GOT3 (cell line): ENCODE results near the gene IGF2BP3.

Source experiments
- DNase-seq: peaks from one replicate; lab custom pipeline; 2025; ENCODE audit warnings: mixed read lengths; lab: John Stamatoyannopoulos, UW

Gene IGF2BP3

GRCh38 chr7:23264916-23265458 lies 205.3 kb downstream of the IGF2BP3 start:
- no peak for DNase-seq

DNA sequence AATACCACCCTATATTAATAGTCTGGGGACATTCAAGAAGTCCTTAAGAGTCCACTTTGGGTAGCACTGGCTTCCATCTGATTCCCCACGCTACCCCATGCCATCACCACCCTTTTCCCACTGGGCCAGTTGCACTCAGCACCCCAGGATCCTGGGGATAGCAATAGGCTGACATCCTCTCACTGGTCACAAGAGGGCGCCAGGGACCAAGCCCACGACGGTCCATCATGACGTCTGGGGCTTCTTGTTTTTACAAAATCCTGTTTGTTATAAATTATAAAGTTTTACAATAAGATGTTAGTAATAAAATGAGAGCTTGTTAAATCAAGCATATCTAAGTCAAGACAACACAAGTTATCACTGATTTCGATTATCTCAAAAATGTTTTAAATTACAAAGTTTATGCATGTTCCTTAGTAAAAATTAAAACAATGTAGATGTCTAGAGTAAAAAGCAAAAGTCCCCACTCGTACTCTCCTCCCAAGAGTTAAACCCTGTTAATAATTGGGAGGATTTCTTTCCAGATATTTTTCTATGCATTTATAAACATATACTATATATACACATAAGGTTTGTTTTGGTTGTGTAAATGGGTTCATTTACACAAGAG lies 208.3 kb downstream of the IGF2BP3 start:
- DNase-seq = no peak

DNA sequence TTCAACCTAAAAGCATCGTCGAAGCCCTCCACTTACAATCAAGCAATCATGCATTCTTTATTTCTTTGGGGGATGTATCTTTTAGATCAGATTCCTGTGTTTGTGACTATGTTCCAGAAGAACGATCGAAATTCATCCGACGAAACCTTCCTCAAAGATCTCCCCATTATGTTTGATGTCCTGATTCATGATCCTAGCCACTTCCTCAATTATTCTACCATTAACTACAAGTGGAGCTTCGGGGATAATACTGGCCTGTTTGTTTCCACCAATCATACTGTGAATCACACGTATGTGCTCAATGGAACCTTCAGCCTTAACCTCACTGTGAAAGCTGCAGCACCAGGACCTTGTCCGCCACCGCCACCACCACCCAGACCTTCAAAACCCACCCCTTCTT lies 209.9 kb downstream of the IGF2BP3 start:
- DNase-seq = no peak
